ENCODE data around the gene FAIM.
"Not testable (repeated sequence)": the region's sequence is repeated elsewhere in the genome, so short reads cannot be mapped to it uniquely, and the experiment has no call there.

Gene FAIM

DNA sequence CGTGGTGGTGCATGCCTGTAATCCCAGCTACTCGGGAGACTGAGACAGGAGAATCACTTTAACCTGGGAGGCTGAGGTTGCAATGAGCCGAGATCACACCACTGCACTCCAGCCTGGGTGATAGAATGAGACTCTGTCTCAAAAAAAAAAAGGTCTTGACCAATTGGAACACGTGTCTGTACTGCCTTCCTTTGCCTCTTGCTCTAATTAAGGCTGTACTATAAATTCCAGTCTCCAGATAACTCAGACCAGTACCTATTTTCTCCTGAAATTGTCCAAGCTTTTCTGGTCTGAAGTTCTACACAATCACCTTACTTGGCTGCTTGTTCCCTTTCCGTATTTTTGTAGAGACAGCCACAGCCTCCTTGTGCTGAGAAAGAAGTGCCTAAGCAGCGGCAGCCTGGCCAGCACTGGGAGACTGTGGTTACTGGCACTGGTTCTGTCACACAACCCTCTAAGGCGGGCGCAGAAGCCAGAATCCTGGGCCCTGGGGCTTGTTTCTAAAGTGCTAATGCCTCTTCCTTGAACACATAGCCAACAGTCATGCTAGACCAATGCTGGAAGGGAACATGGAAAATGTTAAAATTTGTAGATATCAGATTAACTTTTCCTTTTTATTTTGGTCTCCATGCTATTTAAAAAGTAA, 8.3 kb upstream of the FAIM start:
- DNase-seq (ENCODE audit: low read depth in 1 of 2, low spot score in 1 of 2): no peak

- not testable (repeated sequence) for DNase-seq (ENCODE audit: low read depth in 1 of 2, low spot score in 1 of 2)
Measured at GRCh38 chr3:138601661-138602060, 6.9 kb upstream of the FAIM start.

DNA sequence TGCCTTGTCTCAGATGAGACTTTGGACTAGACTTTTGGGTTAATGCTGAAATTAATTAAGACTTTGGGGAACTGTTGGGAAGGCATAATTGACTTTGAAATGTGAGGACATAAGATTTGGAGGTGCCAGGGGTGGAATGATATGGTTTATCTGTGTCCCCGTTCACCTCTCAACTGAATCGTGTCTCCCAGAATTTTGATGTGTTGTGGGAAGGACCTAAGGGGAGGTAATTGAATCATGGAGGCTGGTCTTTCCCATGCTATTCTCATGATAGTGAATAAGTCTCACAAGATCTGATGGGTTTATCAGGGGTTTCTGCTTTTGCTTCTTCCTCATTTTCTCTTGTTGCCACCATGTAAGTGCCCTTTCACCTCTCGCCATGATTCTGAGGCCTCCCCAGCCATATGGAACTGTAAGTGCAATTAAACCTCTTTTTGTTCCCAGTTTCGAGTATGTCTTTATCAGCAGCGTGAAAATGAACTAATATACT, 4.4 kb upstream of the FAIM start:
- DNase-seq (ENCODE audit: low read depth in 1 of 2, low spot score in 1 of 2): not testable (repeated sequence)

- DNase-seq (ENCODE audit: low read depth in 1 of 2, low spot score in 1 of 2): no peak
Measured at GRCh38 chr3:138609898-138610266, 1.3 kb downstream of the FAIM start.

DNA sequence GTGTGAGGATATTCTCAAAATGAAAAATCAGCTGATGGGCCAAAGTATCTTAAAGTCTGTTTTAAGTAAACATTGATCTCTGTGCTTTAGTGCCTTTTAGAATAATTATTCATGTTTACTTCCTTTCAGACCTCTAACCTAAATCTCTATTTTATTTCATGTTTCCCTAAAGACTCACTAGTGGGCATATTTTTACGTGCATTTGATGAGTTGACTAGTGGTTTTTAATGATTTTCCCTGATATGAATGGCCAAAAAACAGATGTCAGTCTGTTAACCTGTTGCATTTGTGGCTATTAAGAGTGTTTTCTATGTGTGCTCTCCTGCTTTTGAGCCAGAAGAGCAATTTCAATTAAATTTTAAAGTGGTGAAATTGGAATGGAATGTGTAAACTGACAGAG, 6.9 kb downstream of the FAIM start:
- no peak for DNase-seq (ENCODE audit: low read depth in 1 of 2, low spot score in 1 of 2)

GRCh38 chr3:138620431-138620830, 11.9 kb downstream of the FAIM start:
- no peak for DNase-seq (ENCODE audit: low read depth in 1 of 2, low spot score in 1 of 2)

DNA sequence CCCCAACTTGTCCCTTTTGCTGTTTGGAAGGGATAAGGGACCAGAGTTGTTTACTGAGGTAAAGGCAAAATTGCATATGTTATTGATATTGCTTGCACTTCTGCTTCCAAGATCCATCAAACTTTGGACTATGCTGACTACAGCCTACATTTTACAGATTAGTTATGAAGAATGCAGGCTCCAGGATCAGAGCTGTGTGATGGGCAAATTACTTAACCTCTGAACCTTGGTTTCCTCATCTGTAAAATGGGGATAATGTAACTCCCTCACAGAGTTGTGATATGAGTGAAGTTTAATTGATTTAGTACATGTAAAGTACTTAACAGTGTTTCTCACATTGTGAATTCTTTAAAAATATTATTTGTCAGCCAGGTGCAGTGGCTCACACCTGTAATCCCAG, 15.9 kb downstream of the FAIM start:
- no peak for DNase-seq (ENCODE audit: low read depth in 1 of 2, low spot score in 1 of 2)

DNA sequence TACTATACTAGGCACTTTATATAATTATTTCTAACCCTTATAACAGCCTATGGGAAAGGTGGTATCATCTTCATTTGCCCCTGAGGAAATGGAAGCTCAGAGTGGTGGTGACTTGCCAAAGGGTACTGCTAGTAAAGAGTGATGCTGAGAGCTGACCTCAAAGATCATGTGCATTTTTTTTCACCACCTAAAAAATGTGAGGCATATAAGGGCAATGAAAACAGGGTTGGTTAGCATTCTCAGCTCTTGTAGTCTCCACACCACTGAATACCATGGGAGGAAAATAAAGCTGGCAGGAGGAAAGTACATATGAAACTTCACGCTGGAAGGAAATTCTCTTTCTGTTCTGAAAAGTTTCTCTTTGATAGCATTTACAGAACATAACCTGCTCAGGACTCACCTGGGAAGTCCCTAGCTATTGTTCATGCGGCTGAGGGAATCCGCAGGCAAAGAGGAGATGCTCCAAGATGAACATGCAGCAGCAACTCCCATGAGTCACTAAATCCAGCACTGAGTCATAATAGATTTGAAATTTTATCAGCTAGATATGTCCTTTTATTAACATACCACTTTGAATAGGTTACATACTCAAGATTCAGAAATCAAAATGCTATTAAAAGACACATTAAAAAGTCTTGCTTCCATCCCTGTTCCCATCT, 17.3 kb downstream of the FAIM start:
- no peak for DNase-seq (ENCODE audit: low read depth in 1 of 2, low spot score in 1 of 2)

GRCh38 chr3:138629526-138629925, 21.0 kb downstream of the FAIM start:
- no peak for DNase-seq (ENCODE audit: low read depth in 1 of 2, low spot score in 1 of 2)

DNA sequence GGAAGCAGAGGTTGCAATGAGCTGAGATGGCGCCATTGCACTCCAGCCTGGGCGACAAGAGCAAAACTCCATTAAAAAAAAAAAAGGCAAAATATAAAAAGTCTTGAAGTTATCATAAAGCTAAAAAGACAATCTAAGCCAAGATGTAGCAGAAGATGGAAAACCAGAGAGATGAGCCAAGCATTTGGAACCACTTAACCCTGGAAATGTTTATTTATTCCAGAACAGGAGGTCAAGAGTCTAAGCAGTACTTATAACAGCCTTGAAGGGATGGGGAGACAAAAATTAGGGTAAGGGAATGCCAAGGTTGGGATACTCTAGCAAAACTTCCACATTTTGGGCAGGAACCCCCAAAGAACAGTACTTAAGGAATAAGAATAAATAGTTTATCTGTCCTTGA, 30.1 kb downstream of the FAIM start:
- DNase-seq (ENCODE audit: low read depth in 1 of 2, low spot score in 1 of 2): no peak

GRCh38 chr3:138640537-138640936, 32.0 kb downstream of the FAIM start:
- DNase-seq (ENCODE audit: low read depth in 1 of 2, low spot score in 1 of 2): no peak

GRCh38 chr3:138642226-138642926, 33.8 kb downstream of the FAIM start:
- no peak for DNase-seq (ENCODE audit: low read depth in 1 of 2, low spot score in 1 of 2)

DNA sequence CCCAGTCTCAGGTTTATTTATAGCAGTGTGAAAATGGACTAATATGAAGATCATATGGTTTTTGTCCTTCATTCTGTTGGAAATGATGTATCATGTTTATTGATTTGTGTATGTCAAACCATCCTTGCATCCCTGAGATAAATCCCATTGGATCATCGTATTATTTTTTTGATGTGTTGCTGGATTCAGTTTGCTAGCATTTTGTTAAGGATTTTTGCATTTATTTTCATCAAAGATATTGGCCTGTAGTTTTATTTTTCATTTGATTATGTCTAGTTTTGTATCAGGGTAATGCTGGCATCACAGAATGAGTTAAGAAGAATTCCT, 34.3 kb downstream of the FAIM start:
- DNase-seq (ENCODE audit: low read depth in 1 of 2, low spot score in 1 of 2): no peak

GRCh38 chr3:138646008-138646407, 37.4 kb downstream of the FAIM start:
- no peak for DNase-seq (ENCODE audit: low read depth in 1 of 2, low spot score in 1 of 2)

DNA sequence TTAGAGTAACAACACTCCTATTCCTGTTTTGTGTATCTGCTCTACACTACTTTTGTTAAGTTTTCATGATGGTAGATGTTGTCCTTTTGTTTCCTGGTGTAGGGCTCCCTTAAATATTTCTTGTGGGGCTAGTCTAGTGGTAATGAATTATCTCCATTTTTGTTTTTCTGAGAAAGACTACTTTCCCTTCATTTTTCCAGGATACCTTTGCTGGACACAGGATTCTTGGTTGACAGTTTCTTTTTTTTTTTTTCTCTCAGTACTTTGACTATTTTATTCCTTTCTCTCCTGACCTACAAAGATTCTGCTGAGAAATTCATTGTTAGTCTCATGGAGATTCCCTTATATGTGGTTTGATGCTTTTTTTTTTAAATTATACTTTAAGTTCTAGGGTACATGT, 37.9 kb downstream of the FAIM start:
- DNase-seq (ENCODE audit: low read depth in 1 of 2, low spot score in 1 of 2): no peak

DNA sequence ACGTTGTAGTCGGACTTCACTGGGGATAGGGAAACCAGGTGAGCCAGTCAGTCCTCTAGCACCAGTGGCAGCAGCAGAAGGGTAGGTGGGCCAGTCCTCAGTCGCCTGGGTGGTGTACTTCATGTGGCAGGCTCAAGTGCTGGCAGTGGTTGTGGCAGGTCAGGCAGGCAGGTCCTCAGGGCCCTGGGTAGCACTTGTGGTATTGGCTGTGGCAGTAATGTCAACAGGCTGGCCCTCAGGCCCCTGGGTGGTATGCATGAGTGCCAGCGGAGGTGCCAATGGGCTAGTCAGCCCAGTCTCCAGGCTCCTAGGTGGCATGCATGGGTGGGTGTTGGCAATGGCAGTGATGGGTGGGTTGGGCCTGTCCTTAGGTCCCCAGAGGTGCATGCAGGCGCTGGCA, 40.6 kb downstream of the FAIM start:
- no peak for DNase-seq (ENCODE audit: low read depth in 1 of 2, low spot score in 1 of 2)

DNA sequence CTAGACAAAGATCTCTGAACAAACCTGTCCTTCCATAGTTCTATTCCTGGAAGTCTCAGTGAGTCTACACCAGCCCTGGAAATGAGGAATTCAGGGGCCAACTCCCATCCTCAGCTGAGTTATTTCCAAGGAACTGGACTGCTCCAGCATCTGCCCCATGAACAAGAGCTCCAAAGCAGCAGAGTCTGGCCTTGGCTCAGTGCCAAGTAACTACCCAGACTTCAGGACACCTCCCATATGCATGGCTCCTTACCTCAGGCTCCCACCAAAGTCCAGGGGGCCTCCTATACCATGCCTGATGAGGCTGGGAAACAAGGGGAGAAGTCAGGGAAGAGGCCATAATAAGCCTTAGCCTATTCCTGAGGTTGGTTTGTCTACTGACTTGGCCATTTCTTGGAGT, 45.0 kb downstream of the FAIM start:
- DNase-seq (ENCODE audit: low read depth in 1 of 2, low spot score in 1 of 2): no peak

DNA sequence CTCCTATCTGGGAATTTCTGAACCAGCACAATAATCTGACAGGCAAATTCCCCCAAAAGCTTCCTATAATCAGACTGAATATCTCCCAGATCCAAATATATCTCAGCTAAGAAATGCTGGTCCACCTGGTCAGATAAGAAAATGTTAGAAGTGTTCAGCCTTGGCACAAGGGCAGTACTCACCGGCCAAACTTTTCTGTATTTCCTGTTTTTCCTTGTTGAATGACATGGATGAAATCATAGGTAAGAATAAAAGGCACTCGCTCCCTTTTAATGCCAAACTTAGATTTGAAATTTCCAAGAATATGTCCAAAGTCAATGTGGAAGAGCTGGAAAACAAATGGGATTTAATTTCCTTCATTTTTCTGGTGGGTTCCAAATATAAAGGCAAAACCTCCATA, 48.9 kb downstream of the FAIM start:
- no peak for DNase-seq (ENCODE audit: low read depth in 1 of 2, low spot score in 1 of 2)

DNA sequence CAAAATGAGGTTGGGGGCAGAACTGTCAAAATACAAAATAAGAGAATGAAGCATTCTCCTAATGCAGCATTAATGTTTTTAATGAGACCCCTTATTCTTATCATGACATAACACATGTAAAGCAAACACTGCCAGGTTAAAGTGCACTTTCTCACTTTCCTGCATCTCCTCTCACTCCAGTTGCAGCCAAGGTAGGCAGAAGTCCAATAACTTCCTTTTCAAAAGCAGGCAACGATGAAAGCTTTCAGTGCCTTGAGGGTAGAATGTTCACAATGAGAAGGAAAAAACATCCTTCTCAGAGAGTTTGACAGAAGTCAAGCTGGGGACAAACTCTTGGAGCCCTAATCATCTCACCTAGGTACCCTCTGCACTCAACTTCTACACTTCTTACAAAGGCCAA, 59.5 kb downstream of the FAIM start:
- DNase-seq (ENCODE audit: low read depth in 1 of 2, low spot score in 1 of 2): no peak

- DNase-seq (ENCODE audit: low read depth in 1 of 2, low spot score in 1 of 2): no peak
Measured at GRCh38 chr3:138670407-138670806, 61.8 kb downstream of the FAIM start.

DNA sequence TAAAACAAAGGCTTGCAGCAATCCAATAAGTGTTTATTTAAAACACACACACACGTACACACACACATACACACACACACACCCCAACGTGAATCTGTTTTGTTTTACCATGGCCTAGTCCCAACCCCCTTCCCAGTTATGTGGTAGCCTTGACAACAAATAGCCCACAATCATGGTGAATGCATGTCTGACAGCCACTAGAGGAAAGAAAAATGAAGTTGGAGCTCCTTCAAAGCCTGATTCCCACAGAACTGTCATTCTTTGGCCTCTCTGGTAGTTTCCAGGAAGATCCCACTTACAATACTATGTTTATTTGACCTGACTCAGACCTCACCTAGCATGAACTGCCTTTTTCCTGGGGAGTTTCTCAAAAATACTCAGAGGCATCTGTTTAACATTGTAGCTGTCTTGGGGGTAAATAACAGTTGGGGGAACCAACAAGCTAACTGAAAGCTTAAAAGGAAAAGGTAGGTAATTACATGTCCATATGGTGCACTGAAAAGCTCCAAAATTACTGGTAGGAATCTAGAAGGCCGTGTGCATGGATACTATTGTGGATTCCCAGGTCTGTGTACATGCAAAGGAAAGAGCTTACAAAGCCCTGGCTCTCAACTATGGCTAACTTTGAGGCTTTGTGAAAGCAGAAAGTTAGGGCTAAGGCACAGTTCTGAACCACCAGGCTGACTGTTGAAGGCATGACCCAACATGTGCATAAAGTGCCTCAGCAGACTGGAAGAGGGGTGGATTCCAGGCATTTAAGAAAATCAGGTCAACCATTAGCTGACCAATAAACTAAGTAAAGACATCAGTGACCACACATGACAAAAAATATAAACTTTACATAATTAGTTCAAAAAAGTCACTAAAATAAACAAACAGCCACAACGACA, 65.3 kb downstream of the FAIM start:
- DNase-seq (ENCODE audit: low read depth in 1 of 2, low spot score in 1 of 2): no peak

GRCh38 chr3:138675393-138675792, 66.8 kb downstream of the FAIM start:
- DNase-seq (ENCODE audit: low read depth in 1 of 2, low spot score in 1 of 2): no peak
